Measurements from ENCODE around the gene RYR2.

Gene RYR2

DNA sequence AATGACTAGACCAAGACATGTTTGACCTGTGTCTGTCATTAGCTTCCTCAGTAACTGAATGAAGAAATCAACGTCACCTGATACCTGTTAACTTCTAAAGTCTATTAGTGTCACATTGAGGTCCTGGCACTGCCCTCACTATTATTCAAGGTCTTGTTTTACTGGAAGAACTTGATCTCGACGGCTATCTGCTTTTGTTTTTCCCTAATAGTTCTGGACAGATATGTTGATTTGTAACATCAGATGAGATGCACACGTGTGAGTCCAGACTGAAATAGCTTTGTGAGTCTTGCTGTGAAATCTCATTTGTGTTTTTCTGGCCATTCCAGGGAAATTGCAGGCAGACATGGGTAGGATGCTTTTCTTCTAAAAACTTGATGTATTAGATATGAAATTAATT lies 159.2 kb downstream of the RYR2 start:
- Histone ChIP-seq H2AFZ (ENCODE audit: low read length) (no peak overlapping the region), H3K9ac (ENCODE audit: low read length) (no peak overlapping the region), H3K9me3 (ENCODE audit: low read length) (no peaks in the 10 kb centered on the region), H3K4me1 (ENCODE audit: insufficient read depth, low read length, severe bottlenecking) (no peaks in the 10 kb centered on the region), H3K27ac (ENCODE audit: low read depth, low read length, poor library complexity, severe bottlenecking) (no peak overlapping the region), H3F3A (ENCODE audit: insufficient read depth, low read length) (no peaks in the 10 kb centered on the region), H3K27me3 (ENCODE audit: insufficient read depth, low read length) (no peaks in the 10 kb centered on the region), H3K4me3 (ENCODE audit: low read depth, low read length, poor library complexity, severe bottlenecking) (no peak overlapping the region), H3K36me3 (ENCODE audit: insufficient read depth, low read length) (no peaks in the 10 kb centered on the region), H3K9me2 (ENCODE audit: low read depth, low read length) (no peaks in the 10 kb centered on the region), H3K79me2 (ENCODE audit: insufficient read depth, low read length) (no peaks in the 10 kb centered on the region), H4K20me1 (ENCODE audit: insufficient read depth, low read length) (no peaks in the 10 kb centered on the region), H3K4me2 (ENCODE audit: low read length) (no peak overlapping the region)
- TF ChIP-seq, protein P1, sequence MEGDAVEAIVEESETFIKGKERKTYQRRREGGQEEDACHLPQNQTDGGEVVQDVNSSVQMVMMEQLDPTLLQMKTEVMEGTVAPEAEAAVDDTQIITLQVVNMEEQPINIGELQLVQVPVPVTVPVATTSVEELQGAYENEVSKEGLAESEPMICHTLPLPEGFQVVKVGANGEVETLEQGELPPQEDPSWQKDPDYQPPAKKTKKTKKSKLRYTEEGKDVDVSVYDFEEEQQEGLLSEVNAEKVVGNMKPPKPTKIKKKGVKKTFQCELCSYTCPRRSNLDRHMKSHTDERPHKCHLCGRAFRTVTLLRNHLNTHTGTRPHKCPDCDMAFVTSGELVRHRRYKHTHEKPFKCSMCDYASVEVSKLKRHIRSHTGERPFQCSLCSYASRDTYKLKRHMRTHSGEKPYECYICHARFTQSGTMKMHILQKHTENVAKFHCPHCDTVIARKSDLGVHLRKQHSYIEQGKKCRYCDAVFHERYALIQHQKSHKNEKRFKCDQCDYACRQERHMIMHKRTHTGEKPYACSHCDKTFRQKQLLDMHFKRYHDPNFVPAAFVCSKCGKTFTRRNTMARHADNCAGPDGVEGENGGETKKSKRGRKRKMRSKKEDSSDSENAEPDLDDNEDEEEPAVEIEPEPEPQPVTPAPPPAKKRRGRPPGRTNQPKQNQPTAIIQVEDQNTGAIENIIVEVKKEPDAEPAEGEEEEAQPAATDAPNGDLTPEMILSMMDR (IDR thresholded peaks at IDR 0.05; ENCODE audit: low read length), result no peak
- TF ChIP-seq EZH2 (IDR thresholded peaks at IDR 0.05; ENCODE audit: borderline replicate concordance, low read length), result no peak

DNA sequence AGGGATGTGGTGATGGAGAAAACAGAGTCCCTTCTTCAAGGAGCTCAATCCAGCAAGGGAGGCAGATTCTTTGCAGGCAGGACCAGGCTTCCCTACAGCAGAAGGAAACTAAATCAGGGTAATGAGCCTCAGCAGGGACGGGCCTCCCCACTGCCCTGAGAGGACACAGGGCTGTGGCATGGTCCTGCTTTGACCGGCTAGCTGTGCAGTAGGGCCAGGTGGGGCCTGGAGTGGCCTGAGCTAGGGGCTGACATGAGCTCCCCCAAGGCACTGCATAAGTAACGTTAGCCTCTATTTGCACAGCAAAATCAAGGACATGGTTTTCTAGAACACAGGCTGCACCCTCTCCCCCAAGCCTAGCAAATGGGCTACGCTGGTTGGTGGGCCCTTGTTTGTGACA lies 162.9 kb downstream of the RYR2 start:
- H2AFZ ChIP-seq (ENCODE audit: low read length), result no peak overlapping the region
- H3K27ac ChIP-seq (ENCODE audit: low read depth, low read length, poor library complexity, severe bottlenecking), result no peak overlapping the region
- no peaks in the 10 kb centered on the region for H4K20me1 ChIP-seq (ENCODE audit: insufficient read depth, low read length)
- H3K27me3 ChIP-seq (ENCODE audit: insufficient read depth, low read length), result no peaks in the 10 kb centered on the region
- H3K79me2 ChIP-seq (ENCODE audit: insufficient read depth, low read length), result no peaks in the 10 kb centered on the region
- TF ChIP-seq EZH2 (IDR thresholded peaks at IDR 0.05; ENCODE audit: borderline replicate concordance, low read length), result no peak
- TF ChIP-seq, protein P1 (IDR thresholded peaks at IDR 0.05; ENCODE audit: low read length), result no peak
- H3K9me3 ChIP-seq (ENCODE audit: low read length), result no peaks in the 10 kb centered on the region
- no peaks in the 10 kb centered on the region for H3K9me2 ChIP-seq (ENCODE audit: low read depth, low read length)
- no peaks in the 10 kb centered on the region for H3F3A ChIP-seq (ENCODE audit: insufficient read depth, low read length)
- H3K9ac ChIP-seq (ENCODE audit: low read length), result no peak overlapping the region
- H3K4me1 ChIP-seq (ENCODE audit: insufficient read depth, low read length, severe bottlenecking), result no peaks in the 10 kb centered on the region
- no peak overlapping the region for H3K4me3 ChIP-seq (ENCODE audit: low read depth, low read length, poor library complexity, severe bottlenecking)
- H3K36me3 ChIP-seq (ENCODE audit: insufficient read depth, low read length), result no peaks in the 10 kb centered on the region
- no peak overlapping the region for H3K4me2 ChIP-seq (ENCODE audit: low read length)

GRCh38 chr1:237205400-237206064 lies 163.5 kb downstream of the RYR2 start:
- H3K9me3 ChIP-seq (ENCODE audit: low read length), result no peaks in the 10 kb centered on the region
- no peak overlapping the region for H2AFZ ChIP-seq (ENCODE audit: low read length)
- H3F3A ChIP-seq (ENCODE audit: insufficient read depth, low read length), result no peaks in the 10 kb centered on the region
- no peaks in the 10 kb centered on the region for H3K36me3 ChIP-seq (ENCODE audit: insufficient read depth, low read length)
- no peaks in the 10 kb centered on the region for H4K20me1 ChIP-seq (ENCODE audit: insufficient read depth, low read length)
- H3K4me3 ChIP-seq (ENCODE audit: low read depth, low read length, poor library complexity, severe bottlenecking), result no peak overlapping the region
- no peak for TF ChIP-seq EZH2 (IDR thresholded peaks at IDR 0.05; ENCODE audit: borderline replicate concordance, low read length)
- no peak overlapping the region for H3K9ac ChIP-seq (ENCODE audit: low read length)
- H3K27me3 ChIP-seq (ENCODE audit: insufficient read depth, low read length), result no peaks in the 10 kb centered on the region
- no peaks in the 10 kb centered on the region for H3K4me1 ChIP-seq (ENCODE audit: insufficient read depth, low read length, severe bottlenecking)
- no peak overlapping the region for H3K27ac ChIP-seq (ENCODE audit: low read depth, low read length, poor library complexity, severe bottlenecking)
- H3K79me2 ChIP-seq (ENCODE audit: insufficient read depth, low read length), result no peaks in the 10 kb centered on the region
- H3K4me2 ChIP-seq (ENCODE audit: low read length), result no peak overlapping the region
- no peaks in the 10 kb centered on the region for H3K9me2 ChIP-seq (ENCODE audit: low read depth, low read length)

DNA sequence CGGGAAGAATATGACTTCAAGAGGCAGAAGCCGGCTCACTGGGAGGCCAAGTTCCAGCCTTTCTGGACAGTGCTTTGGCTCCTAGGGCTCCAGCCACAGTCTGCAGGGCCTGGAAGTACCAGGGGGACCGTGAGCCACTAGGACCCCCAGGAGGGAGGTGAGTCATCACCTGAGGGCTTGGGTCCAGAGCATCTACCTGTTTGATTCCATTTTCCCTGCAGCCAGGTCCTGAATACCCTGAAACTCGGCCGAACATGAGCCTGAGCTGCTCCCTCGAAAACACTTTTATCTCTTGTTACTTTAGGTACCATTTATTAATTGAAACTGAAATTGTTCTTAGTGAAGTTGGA lies 164.1 kb downstream of the RYR2 start:
- Histone ChIP-seq H3K27ac (ENCODE audit: low read depth, low read length, poor library complexity, severe bottlenecking) (no peak overlapping the region), H3F3A (ENCODE audit: insufficient read depth, low read length) (no peaks in the 10 kb centered on the region), H3K9me2 (ENCODE audit: low read depth, low read length) (no peaks in the 10 kb centered on the region), H3K9me3 (ENCODE audit: low read length) (no peaks in the 10 kb centered on the region), H3K4me2 (ENCODE audit: low read length) (no peak overlapping the region), H4K20me1 (ENCODE audit: insufficient read depth, low read length) (no peaks in the 10 kb centered on the region), H2AFZ (ENCODE audit: low read length) (no peak overlapping the region), H3K4me3 (ENCODE audit: low read depth, low read length, poor library complexity, severe bottlenecking) (no peak overlapping the region), H3K27me3 (ENCODE audit: insufficient read depth, low read length) (no peaks in the 10 kb centered on the region), H3K79me2 (ENCODE audit: insufficient read depth, low read length) (no peaks in the 10 kb centered on the region), H3K36me3 (ENCODE audit: insufficient read depth, low read length) (no peaks in the 10 kb centered on the region), H3K4me1 (ENCODE audit: insufficient read depth, low read length, severe bottlenecking) (no peaks in the 10 kb centered on the region), H3K9ac (ENCODE audit: low read length) (no peak overlapping the region)
- TF ChIP-seq, protein P1 (IDR thresholded peaks at IDR 0.05; ENCODE audit: low read length), result no peak
